CD4-positive, alpha-beta T cell (primary cell): ENCODE results near the gene VPS51. TPM values are rescaled to one million over a fixed set of nuclear protein-coding genes. Genes with fewer than 3 reads are reported as not detected.

Experiments
- ATAC-seq: fragments of 200-7000 bp; cut with Tn5 transposase; one replicate; pipeline ENCODE4 v1.10.0; 2022; ENCODE audit warnings: mild to moderate bottlenecking; ENCODE audit not compliant: poor library complexity
- CTCF ChIA-PET: fragments of 350-600 bp; sonication (Branson Sonifier 250); formaldehyde crosslinking; loops from one replicate; lab custom pipeline; 2021; ENCODE audit warnings: antibody characterized with exemption, inconsistent platforms; lab: Charles Lee
- POLR2A ChIA-PET: fragments of 350-600 bp; sonication (Branson Sonifier 250); formaldehyde crosslinking; loops from one replicate; lab custom pipeline; 2021; ENCODE audit warnings: antibody characterized with exemption, inconsistent platforms; lab: Charles Lee
- DNase-seq, 14 experiments: peaks; one replicate each; pipeline ENCODE4 v3.0.0-alpha.2; 2013 to 2020; ENCODE audit warnings: mixed read lengths in 2 of 14
- H3K27ac ChIP-seq, 2 donors: one replicate each; pipeline versions ENCODE4 v1.5.1 to v1.7.0; 2013; ENCODE audit warnings: low read length in 2 of 2, low read depth in 1 of 2, mild to moderate bottlenecking in 1 of 2
- H3K27me3 ChIP-seq, 2 experiments: 1 replicate in 1 of 2; 2 replicates in 1 of 2; pipeline versions ENCODE4 v1.6.1 to v1.7.0; 2013; ENCODE audit warnings: low read length in 2 of 2, control low read depth in 1 of 2, mild to moderate bottlenecking in 1 of 2, moderate library complexity in 1 of 2; ENCODE audit not compliant: insufficient read depth in 2 of 2, control insufficient read depth in 1 of 2
- H3K36me3 ChIP-seq: one replicate; pipeline ENCODE4 v1.6.1; 2013; ENCODE audit warnings: low read length, control low read depth; ENCODE audit not compliant: insufficient read depth
- H3K4me1 ChIP-seq: one replicate; pipeline ENCODE4 v1.6.1; 2013; ENCODE audit warnings: low read length, control low read depth; ENCODE audit not compliant: insufficient read depth
- H3K4me3 ChIP-seq: one replicate; pipeline ENCODE4 v1.5.1; 2013; ENCODE audit warnings: mild to moderate bottlenecking, low read length, moderate library complexity
- H3K9me3 ChIP-seq, 2 experiments: 1 replicate in 1 of 2; 2 replicates in 1 of 2; pipeline versions ENCODE4 v1.6.1 to v1.7.0; 2013; ENCODE audit warnings: low read length in 2 of 2, mild to moderate bottlenecking in 2 of 2, control low read depth in 1 of 2, moderate library complexity in 1 of 2; ENCODE audit not compliant: control insufficient read depth in 1 of 2, insufficient read depth in 1 of 2
- H3K27ac Mint-ChIP-seq: one replicate; pipeline ENCODE4 v1.8.0; 2020; ENCODE audit warnings: mixed read lengths
- H3K27me3 Mint-ChIP-seq: one replicate; pipeline ENCODE4 v1.8.0; 2021; ENCODE audit warnings: mixed read lengths
- H3K36me3 Mint-ChIP-seq: one replicate; pipeline ENCODE4 v1.8.0; 2021; ENCODE audit warnings: low read depth, mixed read lengths
- H3K4me1 Mint-ChIP-seq: one replicate; pipeline ENCODE4 v1.8.0; 2021; ENCODE audit warnings: low read depth, mixed read lengths
- H3K4me3 Mint-ChIP-seq: one replicate; pipeline ENCODE4 v1.8.0; 2020; ENCODE audit warnings: mild to moderate bottlenecking, mixed read lengths
- H3K9me3 Mint-ChIP-seq: one replicate; pipeline ENCODE4 v1.8.0; 2020; ENCODE audit warnings: mixed read lengths
- intact Hi-C, 2 experiments: fragments of 100-400 bp; cut with DNase I in 1 of 2; cut with micrococcal nuclease in 1 of 2; formaldehyde crosslinking; loops; one replicate each; pipeline versions ENCODE4 v1.15.1 to v1.9.0; 2023 to 2025; cut with DNase I, micrococcal nuclease
- total RNA-seq, 174 experiments: library from RNA in 2 of 174; stranded (reverse) in 2 of 174; gene quantifications; one replicate each; pipeline ENCODE4 v1.2.3 and lab custom pipeline; 2021 to 2026
- TF ChIP-seq, protein P1 (sequence below): fragments of 200-600 bp; IDR thresholded peaks from one replicate; pipeline ENCODE4 v1.8.0; 2022; ENCODE audit warnings: antibody characterized with exemption, mild to moderate bottlenecking

Gene VPS51
- total RNA-seq, 2 experiments from 2014 or later = 243 to 246 TPM

DNA sequence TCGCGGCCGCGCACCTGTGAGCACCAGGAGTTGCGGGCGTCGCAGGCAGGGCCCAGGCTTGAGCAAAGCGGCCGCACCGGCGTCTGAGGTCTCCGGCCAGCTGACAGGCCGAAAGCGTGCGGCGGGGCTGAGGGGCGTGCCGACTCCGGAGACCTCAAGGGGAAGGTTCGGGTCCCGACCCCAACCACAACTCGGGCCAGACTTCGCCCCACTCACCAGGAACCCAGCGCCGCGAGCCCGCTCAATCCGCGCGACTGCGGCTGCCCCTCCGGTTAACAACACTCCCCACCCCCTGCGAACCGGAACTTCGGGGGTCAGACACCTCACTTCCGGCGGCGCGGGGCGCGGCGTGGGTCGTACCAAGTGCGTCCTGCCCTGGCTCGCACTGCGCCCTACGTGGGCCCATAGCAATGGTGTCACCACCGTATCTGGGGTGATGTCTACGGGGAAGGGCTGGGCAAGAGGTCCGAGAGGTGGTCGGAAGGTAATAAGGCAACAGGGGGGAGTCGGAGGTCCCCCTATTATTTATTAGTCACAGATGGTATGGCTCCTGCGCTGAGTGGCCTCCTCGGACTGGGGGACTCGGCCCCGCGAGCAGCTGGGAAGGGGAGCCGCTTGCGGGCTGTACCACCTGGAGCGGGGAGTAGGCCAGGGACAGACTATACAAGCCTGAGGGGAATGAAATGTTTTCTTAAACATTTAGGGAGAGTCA, 38.4 kb downstream of the VPS51 start, which contains the start of gene SYVN1:
Gene SYVN1 (minus strand): TSS at position 280 of the 712 bp plus-strand sequence. CDS start 918 bp downstream, outside the sequence.
- H3K4me3 ChIP-seq = peak within 1 kb of the TSS; percentile 83
- H3K9me3 ChIP-seq = no peaks in the 10 kb centered on the region
- intact Hi-C loops = loop anchor here (1.0 to 5.0 kb wide), 3 partner anchors 18 to 217 kb away; partner anchors contain the start of genes ATG2A (in 1 of the 2), VPS51 (in 1 of the 2) and ZNHIT2 (in 1 of the 2)
- TF ChIP-seq, protein P1, sequence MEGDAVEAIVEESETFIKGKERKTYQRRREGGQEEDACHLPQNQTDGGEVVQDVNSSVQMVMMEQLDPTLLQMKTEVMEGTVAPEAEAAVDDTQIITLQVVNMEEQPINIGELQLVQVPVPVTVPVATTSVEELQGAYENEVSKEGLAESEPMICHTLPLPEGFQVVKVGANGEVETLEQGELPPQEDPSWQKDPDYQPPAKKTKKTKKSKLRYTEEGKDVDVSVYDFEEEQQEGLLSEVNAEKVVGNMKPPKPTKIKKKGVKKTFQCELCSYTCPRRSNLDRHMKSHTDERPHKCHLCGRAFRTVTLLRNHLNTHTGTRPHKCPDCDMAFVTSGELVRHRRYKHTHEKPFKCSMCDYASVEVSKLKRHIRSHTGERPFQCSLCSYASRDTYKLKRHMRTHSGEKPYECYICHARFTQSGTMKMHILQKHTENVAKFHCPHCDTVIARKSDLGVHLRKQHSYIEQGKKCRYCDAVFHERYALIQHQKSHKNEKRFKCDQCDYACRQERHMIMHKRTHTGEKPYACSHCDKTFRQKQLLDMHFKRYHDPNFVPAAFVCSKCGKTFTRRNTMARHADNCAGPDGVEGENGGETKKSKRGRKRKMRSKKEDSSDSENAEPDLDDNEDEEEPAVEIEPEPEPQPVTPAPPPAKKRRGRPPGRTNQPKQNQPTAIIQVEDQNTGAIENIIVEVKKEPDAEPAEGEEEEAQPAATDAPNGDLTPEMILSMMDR = no peak
- peak; percentile 86 to 96 (median 90) for DNase-seq
- H3K36me3 ChIP-seq = peaks cover 38% of the 10 kb centered on the region
- CTCF ChIA-PET = interaction anchor here (1.4 to 2.3 kb wide), 6 partner anchors 17 to 121 kb away, joined by 3 to 11 read pairs (median 5); partner anchors contain the start of genes ARL2, TM7SF2 and ZNHIT2
- Mint-ChIP-seq H3K27ac (peak within 1 kb of the TSS; percentile 100), H3K4me1 (peaks cover 45% of the 10 kb centered on the region), H3K36me3 (peaks cover 57% of the 10 kb centered on the region), H3K4me3 (peak within 1 kb of the TSS; percentile 99), H3K9me3 (no peaks in the 10 kb centered on the region), H3K27me3 (no peaks in the 10 kb centered on the region)
- no peaks in the 10 kb centered on the region for H3K27me3 ChIP-seq
- peak; percentile 67 for ATAC-seq
- peaks cover 47% of the 10 kb centered on the region for H3K4me1 ChIP-seq
- H3K27ac ChIP-seq = peak within 1 kb of the TSS; percentile 96 to 99
- POLR2A ChIA-PET = interaction anchor here (0.6 to 4.4 kb wide), 37 partner anchors 10 to 1155 kb away, joined by 3 to 136 read pairs (median 6); partner anchors contain the start of genes ARL2, CAPN1, CDC42EP2 and CDCA5

DNA sequence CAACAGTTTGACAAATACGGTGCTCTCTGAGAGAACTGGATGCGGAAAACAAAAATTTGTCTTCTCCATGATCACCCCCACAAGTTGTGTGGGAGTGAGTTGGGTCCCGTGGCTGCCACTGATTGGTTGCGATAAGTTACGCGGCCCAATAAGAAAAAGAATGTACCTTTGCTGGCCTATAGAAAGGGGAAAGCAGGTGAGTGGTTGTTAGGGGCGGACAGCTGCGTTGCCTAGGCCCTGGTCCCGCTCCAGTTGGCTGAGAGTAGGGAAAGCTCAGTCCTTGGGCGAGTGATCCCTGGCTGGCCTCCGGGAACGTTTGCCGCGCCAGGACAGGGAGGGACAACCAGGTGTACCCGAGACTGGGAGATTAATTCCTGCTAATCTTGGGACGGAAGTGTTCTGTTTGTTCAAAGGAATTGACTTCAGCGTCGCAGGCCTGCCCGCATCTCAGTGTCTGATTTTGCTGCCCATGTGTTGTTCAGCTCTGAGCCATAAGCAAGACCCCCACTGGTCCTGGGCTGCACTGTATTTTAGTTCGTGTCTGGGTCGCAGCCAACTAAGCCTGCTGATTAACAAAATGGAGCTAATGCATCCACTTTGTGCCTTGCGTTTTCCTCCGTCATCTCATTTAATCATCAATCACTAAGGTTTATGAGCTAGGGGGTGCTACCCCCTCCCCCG, 39.1 kb downstream of the VPS51 start:
- intact Hi-C loops = loop anchor here (1.0 to 5.0 kb wide), 4 partner anchors 18 to 218 kb away; partner anchors contain the start of genes ATG2A (in 1 of the 2), CAPN1 (in 1 of the 2), VPS51 (in 1 of the 2) and ZNHIT2 (in 1 of the 2)
- ATAC-seq (peak; percentile 88), DNase-seq (peak in 13 of 14 experiments; percentile 70 to 96 (median 75))
- ChIA-PET CTCF (interaction anchor here (1.4 to 2.3 kb wide), 5 partner anchors 18 to 121 kb away, joined by 3 to 11 read pairs (median 5); partner anchors contain the start of genes ARL2, TM7SF2 and ZNHIT2), POLR2A (interaction anchor here (0.6 to 4.4 kb wide), 43 partner anchors 10 to 1154 kb away, joined by 3 to 136 read pairs (median 6); partner anchors contain the start of genes ARL2, CAPN1, CDC42EP2 and CDCA5)
- no peaks in the 10 kb centered on the region for H3K9me3 Mint-ChIP-seq
- H3K27me3 Mint-ChIP-seq = no peaks in the 10 kb centered on the region
- TF ChIP-seq, protein P1 = no peak
- H3K4me1 Mint-ChIP-seq = peaks cover 45% of the 10 kb centered on the region
- Histone ChIP-seq H3K9me3 (no peaks in the 10 kb centered on the region), H3K4me3 (peak overlapping the region; percentile 83), H3K27me3 (no peaks in the 10 kb centered on the region), H3K36me3 (peaks cover 31% of the 10 kb centered on the region), H3K27ac (peak overlapping the region; percentile 96 to 99), H3K4me1 (peaks cover 47% of the 10 kb centered on the region)
- peak overlapping the region; percentile 100 for H3K27ac Mint-ChIP-seq
- H3K4me3 Mint-ChIP-seq = peak overlapping the region; percentile 99
- peaks cover 51% of the 10 kb centered on the region for H3K36me3 Mint-ChIP-seq
